HEK293T (cell line): ENCODE data around the gene SOHLH2.

ENCODE experiments used
- CTCF ChIA-PET: fragments of 350-600 bp; formaldehyde crosslinking; extraction: SDS; loops from one replicate; lab custom pipeline; 2021; ENCODE audit warnings: antibody characterized with exemption, inconsistent platforms; lab: Yijun Ruan, JAX
- POLR2A ChIA-PET: fragments of 350-600 bp; formaldehyde crosslinking; extraction: SDS; loops from one replicate; lab custom pipeline; 2020; ENCODE audit warnings: antibody characterized with exemption, inconsistent platforms; lab: Yijun Ruan, JAX
- DNase-seq: peaks from one replicate; pipeline ENCODE4 v3.0.0; 2012; ENCODE audit warnings: mixed read lengths; ENCODE audit errors: extremely low spot score
- ARNT ChIP-seq: fragments of 450-650 bp; IDR thresholded peaks from 2 replicates; pipeline ENCODE4 v1.6.1; 2017; ENCODE audit warnings: mild to moderate bottlenecking
- BHLHE40 ChIP-seq: fragments of 450-650 bp; IDR thresholded peaks from 2 replicates; pipeline ENCODE4 v1.6.1; 2016; ENCODE audit warnings: mild to moderate bottlenecking, moderate library complexity, borderline replicate concordance
- CTBP1 ChIP-seq: fragments of 450-650 bp; IDR thresholded peaks from 2 replicates; pipeline ENCODE4 v1.6.1; 2016; ENCODE audit warnings: borderline replicate concordance
- ELF4 ChIP-seq: fragments of 450-650 bp; IDR thresholded peaks from 2 replicates; pipeline ENCODE4 v1.6.1; 2017; ENCODE audit warnings: antibody characterized with exemption
- FOXA1 ChIP-seq: fragments of 450-650 bp; IDR thresholded peaks from 2 replicates; pipeline ENCODE4 v1.6.1; 2016; ENCODE audit warnings: mild to moderate bottlenecking
- FOXK2 ChIP-seq: fragments of 450-650 bp; IDR thresholded peaks from 2 replicates; pipeline ENCODE4 v1.6.1; 2016; ENCODE audit warnings: mild to moderate bottlenecking
- FOXM1 ChIP-seq: fragments of 450-650 bp; IDR thresholded peaks from 2 replicates; pipeline ENCODE4 v1.6.1; 2017; ENCODE audit warnings: mild to moderate bottlenecking, borderline replicate concordance
- HDGF ChIP-seq: fragments of 450-650 bp; IDR thresholded peaks from 2 replicates; pipeline ENCODE4 v1.6.1; 2017; ENCODE audit warnings: antibody characterized with exemption, borderline replicate concordance
- L3MBTL2 ChIP-seq: fragments of 450-650 bp; conservative IDR thresholded peaks from 2 replicates; pipeline ENCODE4 v1.6.1; 2016; ENCODE audit warnings: mild to moderate bottlenecking
- LEF1 ChIP-seq: fragments of 450-650 bp; IDR thresholded peaks from 2 replicates; pipeline ENCODE4 v1.6.1; 2017; ENCODE audit warnings: mild to moderate bottlenecking, borderline replicate concordance
- NFRKB ChIP-seq: fragments of 450-650 bp; IDR thresholded peaks from 2 replicates; pipeline ENCODE4 v1.6.1; 2016; ENCODE audit warnings: mild to moderate bottlenecking, moderate library complexity
- PKNOX1 ChIP-seq: fragments of 450-650 bp; IDR thresholded peaks from 2 replicates; pipeline ENCODE4 v1.6.1; 2016
- SP1 ChIP-seq: fragments of 450-650 bp; IDR thresholded peaks from 2 replicates; pipeline ENCODE4 v1.6.1; 2017
- SUZ12 ChIP-seq: fragments of 450-650 bp; IDR thresholded peaks from 2 replicates; pipeline ENCODE4 v1.6.1; 2016; ENCODE audit warnings: mild to moderate bottlenecking
- TARDBP ChIP-seq: fragments of 450-650 bp; IDR thresholded peaks from 2 replicates; pipeline ENCODE4 v1.6.1; 2016
- ZNF384 ChIP-seq: fragments of 450-650 bp; IDR thresholded peaks from 2 replicates; pipeline ENCODE4 v1.6.1; 2016

Gene SOHLH2

GRCh38 chr13:36129539-36129938 lies 84.8 kb downstream of the SOHLH2 start:
- ChIA-PET POLR2A (no interaction called here), CTCF (no interaction called here)
- no peak for TF ChIP-seq PKNOX1
- DNase-seq, result no peak

- no peak for TF ChIP-seq FOXM1
- no peak for TF ChIP-seq FOXA1
- no peak for TF ChIP-seq HDGF
- no peak for TF ChIP-seq CTBP1
- TF ChIP-seq FOXK2, result no peak
- no peak for TF ChIP-seq SP1
- TF ChIP-seq NFRKB, result no peak
- no peak for TF ChIP-seq BHLHE40
- TF ChIP-seq ELF4, result no peak
- TF ChIP-seq LEF1, result no peak
- no peak for TF ChIP-seq SUZ12
- TF ChIP-seq ZNF384, result no peak
- TF ChIP-seq TARDBP, result no peak
- no peak for TF ChIP-seq PKNOX1
- no peak for DNase-seq
- ChIA-PET CTCF (no interaction called here), POLR2A (no interaction called here)
Measured at GRCh38 chr13:36126491-36126890, 87.9 kb downstream of the SOHLH2 start.

GRCh38 chr13:36125841-36126240 lies 88.5 kb downstream of the SOHLH2 start:
- no peak for TF ChIP-seq FOXK2
- TF ChIP-seq ZNF384, result no peak
- TF ChIP-seq ARNT, result no peak
- no peak for TF ChIP-seq ELF4
- no peak for TF ChIP-seq HDGF
- TF ChIP-seq SP1, result no peak
- no peak for TF ChIP-seq L3MBTL2
- no peak for TF ChIP-seq NFRKB
- TF ChIP-seq LEF1, result no peak
- no peak for TF ChIP-seq BHLHE40
- TF ChIP-seq FOXM1, result no peak
- no peak for TF ChIP-seq TARDBP
- TF ChIP-seq CTBP1, result no peak
- no peak for DNase-seq
- ChIA-PET CTCF (no interaction called here), POLR2A (no interaction called here)

- POLR2A ChIA-PET, result no interaction called here
- no peak for TF ChIP-seq FOXM1
- TF ChIP-seq ZNF384, result no peak
- TF ChIP-seq FOXK2, result no peak
- no peak for TF ChIP-seq SP1
- TF ChIP-seq ELF4, result no peak
- TF ChIP-seq PKNOX1, result no peak
- no peak for TF ChIP-seq HDGF
- TF ChIP-seq FOXA1, result no peak
- no peak for TF ChIP-seq TARDBP
- no peak for TF ChIP-seq CTBP1
- no peak for TF ChIP-seq ARNT
- no peak for TF ChIP-seq LEF1
- no peak for TF ChIP-seq BHLHE40
- TF ChIP-seq L3MBTL2, result no peak
- TF ChIP-seq NFRKB, result no peak
- no peak for TF ChIP-seq SUZ12
- no peak for DNase-seq
- CTCF ChIA-PET, result no interaction called here
Measured at GRCh38 chr13:36124236-36124822, 90.0 kb downstream of the SOHLH2 start.
